Peyer's patch (tissue), 4 donors: ENCODE data around the gene SON.

ENCODE experiments used
- CTCF ChIP-seq, 6 experiments: fragments of 450-650 bp in 4 of 6; fragments of 200-600 bp in 2 of 6; sonication (generic) in 1 of 6; IDR thresholded peaks; one replicate each; pipeline ENCODE4 v1.5.1; 2017 to 2019; ENCODE audit warnings: antibody characterized with exemption in 6 of 6, mild to moderate bottlenecking in 3 of 6, moderate library complexity in 1 of 6
- POLR2A ChIP-seq, 2 donors: fragments of 450-650 bp; IDR thresholded peaks; one replicate each; pipeline ENCODE4 v1.5.1; 2017; ENCODE audit warnings: antibody characterized with exemption in 2 of 2, mild to moderate bottlenecking in 2 of 2, moderate library complexity in 2 of 2

GRCh38 chr21:33542640-33543504 is at the start of gene SON:
- no peak for TF ChIP-seq CTCF (IDR thresholded peaks at IDR 0.05)
- TF ChIP-seq POLR2A (IDR thresholded peaks at IDR 0.05), result peak; percentile 93 to 97
